PC-3 (cell line): ENCODE measurements around the gene SLC6A4.

Source experiments
- EZH2 ChIP-seq: fragments of 300-600 bp; sonication (generic); IDR thresholded peaks from one replicate; pipeline ENCODE4 v1.6.1; 2017; ENCODE audit warnings: antibody characterized with exemption, mild to moderate bottlenecking, low read length; ENCODE audit not compliant: unreplicated experiment
- EZH2phosphoT487 ChIP-seq: fragments of 300-600 bp; sonication (generic); IDR thresholded peaks from 2 replicates; pipeline ENCODE4 v1.6.1; 2018; ENCODE audit warnings: mild to moderate bottlenecking, antibody characterized with exemption, low read length, borderline replicate concordance
- TF ChIP-seq, protein P1 (sequence below): fragments of 300-600 bp; sonication (generic); conservative IDR thresholded peaks from 2 replicates; pipeline ENCODE4 v1.5.1; 2017; ENCODE audit warnings: antibody characterized with exemption, low read depth, mild to moderate bottlenecking, low read length

DNA sequence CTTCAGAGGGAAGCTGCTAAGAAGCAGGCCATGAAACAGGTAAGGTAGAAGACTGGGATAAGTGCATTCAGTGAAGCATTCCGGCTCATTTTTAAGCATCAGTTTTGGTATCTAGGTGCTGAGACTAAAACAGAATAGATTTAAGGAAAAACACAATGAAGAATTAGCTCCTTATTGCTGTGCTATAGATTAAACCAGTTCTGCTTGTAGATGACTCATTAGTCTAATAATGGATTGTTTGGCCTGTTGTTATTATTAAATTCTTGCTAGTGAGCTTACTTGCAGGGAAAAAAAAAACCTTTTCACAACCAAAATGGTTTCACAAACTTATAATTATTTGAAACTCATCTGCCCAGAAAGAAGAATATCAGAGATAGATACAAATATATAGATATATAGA is 62.9 kb downstream of the SLC6A4 start:
- TF ChIP-seq EZH2phosphoT487 = no peak
- TF ChIP-seq, protein P1, sequence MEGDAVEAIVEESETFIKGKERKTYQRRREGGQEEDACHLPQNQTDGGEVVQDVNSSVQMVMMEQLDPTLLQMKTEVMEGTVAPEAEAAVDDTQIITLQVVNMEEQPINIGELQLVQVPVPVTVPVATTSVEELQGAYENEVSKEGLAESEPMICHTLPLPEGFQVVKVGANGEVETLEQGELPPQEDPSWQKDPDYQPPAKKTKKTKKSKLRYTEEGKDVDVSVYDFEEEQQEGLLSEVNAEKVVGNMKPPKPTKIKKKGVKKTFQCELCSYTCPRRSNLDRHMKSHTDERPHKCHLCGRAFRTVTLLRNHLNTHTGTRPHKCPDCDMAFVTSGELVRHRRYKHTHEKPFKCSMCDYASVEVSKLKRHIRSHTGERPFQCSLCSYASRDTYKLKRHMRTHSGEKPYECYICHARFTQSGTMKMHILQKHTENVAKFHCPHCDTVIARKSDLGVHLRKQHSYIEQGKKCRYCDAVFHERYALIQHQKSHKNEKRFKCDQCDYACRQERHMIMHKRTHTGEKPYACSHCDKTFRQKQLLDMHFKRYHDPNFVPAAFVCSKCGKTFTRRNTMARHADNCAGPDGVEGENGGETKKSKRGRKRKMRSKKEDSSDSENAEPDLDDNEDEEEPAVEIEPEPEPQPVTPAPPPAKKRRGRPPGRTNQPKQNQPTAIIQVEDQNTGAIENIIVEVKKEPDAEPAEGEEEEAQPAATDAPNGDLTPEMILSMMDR = no peak
- TF ChIP-seq EZH2 = no peak
